Right lobe of liver (tissue), 4 donors: Measurements from ENCODE around the gene ZDHHC14.

Experiments
- CTCF ChIP-seq, 4 donors: fragments of 200-600 bp in 3 of 4; fragments of 450-650 bp in 1 of 4; IDR thresholded peaks; one replicate each; pipeline versions ENCODE4 v1.5.1 to v1.8.0; 2016 to 2022; ENCODE audit warnings: antibody characterized with exemption in 4 of 4, mild to moderate bottlenecking in 2 of 4
- POLR2A ChIP-seq: fragments of 450-650 bp; IDR thresholded peaks from one replicate; pipeline ENCODE4 v1.6.1; 2017; ENCODE audit warnings: antibody characterized with exemption, mild to moderate bottlenecking
- donor health status: DM: no; HTN: no; CAD: no.
- donor health status: DM: no; HTN: no; CAD: no.
- donor health status: DM: no; HTN: yes; CAD: no.

- TF ChIP-seq CTCF (IDR thresholded peaks at IDR 0.05): no peak
- no peak for TF ChIP-seq POLR2A
Observed at GRCh38 chr6:157558049-157558448, 177.1 kb downstream of the ZDHHC14 start.
